GM23248 (cell line): Measurements from ENCODE around the gene COX7B2.

Experiments
- EZH2 ChIP-seq: fragments of 200-600 bp; sonication (generic); IDR thresholded peaks from 2 replicates; pipeline ENCODE4 v1.6.1; 2018; ENCODE audit warnings: antibody characterized with exemption, mild to moderate bottlenecking; ENCODE audit not compliant: insufficient read depth, poor library complexity, severe bottlenecking
- EZH2phosphoT487 ChIP-seq: fragments of 200-600 bp; sonication (generic); IDR thresholded peaks from 2 replicates; pipeline ENCODE4 v1.6.1; 2018; ENCODE audit warnings: antibody characterized with exemption, moderate library complexity, mild to moderate bottlenecking, low read depth; ENCODE audit not compliant: insufficient read depth

GRCh38 chr4:46953564-46953963 is 44.5 kb upstream of the COX7B2 start:
- TF ChIP-seq EZH2 (no peak), EZH2phosphoT487 (no peak)
